Right lobe of liver (tissue), 4 donors: ENCODE data around the gene ZNF618.

Experiments
- CTCF ChIP-seq, 4 donors: fragments of 200-600 bp in 3 of 4; fragments of 450-650 bp in 1 of 4; IDR thresholded peaks; one replicate each; pipeline versions ENCODE4 v1.5.1 to v1.8.0; 2016 to 2022; ENCODE audit warnings: antibody characterized with exemption in 4 of 4, mild to moderate bottlenecking in 2 of 4
- POLR2A ChIP-seq: fragments of 450-650 bp; IDR thresholded peaks from one replicate; pipeline ENCODE4 v1.6.1; 2017; ENCODE audit warnings: antibody characterized with exemption, mild to moderate bottlenecking
- donor health status: DM: no; HTN: no; CAD: no.
- donor health status: DM: no; HTN: no; CAD: no.
- donor health status: DM: no; HTN: yes; CAD: no.

DNA sequence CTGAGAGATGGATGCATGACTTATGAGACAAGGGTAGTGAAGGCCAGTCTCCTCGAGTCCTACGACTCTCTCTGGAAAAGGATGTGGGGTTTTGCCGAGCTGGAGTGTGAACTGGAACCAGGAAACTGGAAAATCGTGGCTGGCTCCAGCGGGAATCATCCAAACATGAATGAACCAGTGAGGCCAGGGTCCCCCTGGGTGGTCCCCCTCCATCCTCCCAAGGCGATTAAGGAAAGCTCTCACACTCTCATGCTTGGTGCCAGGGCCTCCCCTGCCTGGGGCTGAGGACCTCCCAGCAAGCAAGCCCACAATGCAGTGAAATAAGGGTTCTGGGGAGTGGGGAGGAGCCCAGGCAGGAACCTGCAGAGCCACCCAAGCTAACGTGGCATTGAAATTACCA, 211.6 kb downstream of the ZNF618 start:
- TF ChIP-seq CTCF (IDR thresholded peaks at IDR 0.05) (no peak), POLR2A (no peak)
